Measurements from ENCODE around the gene ETFA.

ETFA gene

GRCh38 chr15:76342058-76342381 lies 30.8 kb upstream of the ETFA start:
- TF ChIP-seq REST (IDR thresholded peaks at IDR 0.05; ENCODE audit: low read depth) (no peak), NFIC (IDR thresholded peaks at IDR 0.05) (no peak), FOXM1 (IDR thresholded peaks at IDR 0.05; ENCODE audit: borderline replicate concordance, low read depth) (no peak), CEBPB (IDR thresholded peaks at IDR 0.05) (no peak), EGR1 (IDR thresholded peaks at IDR 0.05) (no peak), TAF1 (IDR thresholded peaks at IDR 0.05; ENCODE audit: low read depth) (no peak), MAX (IDR thresholded peaks at IDR 0.05) (no peak), TCF12 (IDR thresholded peaks at IDR 0.05; ENCODE audit: low read depth) (no peak)
- TF ChIP-seq, protein P1, sequence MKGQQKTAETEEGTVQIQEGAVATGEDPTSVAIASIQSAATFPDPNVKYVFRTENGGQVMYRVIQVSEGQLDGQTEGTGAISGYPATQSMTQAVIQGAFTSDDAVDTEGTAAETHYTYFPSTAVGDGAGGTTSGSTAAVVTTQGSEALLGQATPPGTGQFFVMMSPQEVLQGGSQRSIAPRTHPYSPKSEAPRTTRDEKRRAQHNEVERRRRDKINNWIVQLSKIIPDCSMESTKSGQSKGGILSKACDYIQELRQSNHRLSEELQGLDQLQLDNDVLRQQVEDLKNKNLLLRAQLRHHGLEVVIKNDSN (IDR thresholded peaks at IDR 0.05): no peak

GRCh38 chr15:76341366-76342057 lies 30.2 kb upstream of the ETFA start:
- TF ChIP-seq TCF12 (IDR thresholded peaks at IDR 0.05; ENCODE audit: low read depth) (no peak), FOXM1 (IDR thresholded peaks at IDR 0.05; ENCODE audit: borderline replicate concordance, low read depth) (no peak), ZBTB7A (IDR thresholded peaks at IDR 0.05; ENCODE audit: low read depth) (no peak), EGR1 (IDR thresholded peaks at IDR 0.05) (no peak), YY1 (IDR thresholded peaks at IDR 0.05; ENCODE audit: low read depth) (no peak), CEBPB (IDR thresholded peaks at IDR 0.05) (no peak), TAF1 (IDR thresholded peaks at IDR 0.05; ENCODE audit: low read depth) (no peak), CREB1 (IDR thresholded peaks at IDR 0.05; ENCODE audit: low read depth) (no peak), REST (IDR thresholded peaks at IDR 0.05; ENCODE audit: low read depth) (no peak)

DNA sequence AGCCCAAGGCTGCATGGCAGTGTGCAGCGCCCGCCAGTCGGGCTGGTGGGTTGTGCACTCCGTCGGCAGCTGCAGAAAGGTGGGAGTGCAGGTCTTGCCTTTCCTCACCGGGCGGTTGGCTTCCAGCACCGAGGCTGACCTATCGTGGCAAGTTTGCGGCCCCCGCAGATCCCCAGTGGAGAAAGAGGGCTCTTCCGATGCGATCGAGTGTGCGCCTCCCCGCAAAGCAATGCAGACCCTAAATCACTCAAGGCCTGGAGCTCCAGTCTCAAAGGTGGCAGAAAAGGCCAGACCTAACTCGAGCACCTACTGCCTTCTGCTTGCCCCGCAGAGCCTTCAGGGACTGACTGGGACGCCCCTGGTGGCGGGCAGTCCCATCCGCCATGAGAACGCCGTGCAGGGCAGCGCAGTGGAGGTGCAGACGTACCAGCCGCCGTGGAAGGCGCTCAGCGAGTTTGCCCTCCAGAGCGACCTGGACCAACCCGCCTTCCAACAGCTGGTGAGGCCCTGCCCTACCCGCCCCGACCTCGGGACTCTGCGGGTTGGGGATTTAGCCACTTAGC lies 29.6 kb upstream of the ETFA start:
- TF ChIP-seq NFIC (IDR thresholded peaks at IDR 0.05): no peak
- no peak for TF ChIP-seq TAF1 (IDR thresholded peaks at IDR 0.05; ENCODE audit: low read depth)
- TF ChIP-seq EGR1 (IDR thresholded peaks at IDR 0.05): no peak
- TF ChIP-seq CREB1 (IDR thresholded peaks at IDR 0.05; ENCODE audit: low read depth): no peak
- no peak for TF ChIP-seq YY1 (IDR thresholded peaks at IDR 0.05; ENCODE audit: low read depth)
- TF ChIP-seq, protein P1 (IDR thresholded peaks at IDR 0.05): no peak
- TF ChIP-seq FOXM1 (IDR thresholded peaks at IDR 0.05; ENCODE audit: borderline replicate concordance, low read depth): no peak

DNA sequence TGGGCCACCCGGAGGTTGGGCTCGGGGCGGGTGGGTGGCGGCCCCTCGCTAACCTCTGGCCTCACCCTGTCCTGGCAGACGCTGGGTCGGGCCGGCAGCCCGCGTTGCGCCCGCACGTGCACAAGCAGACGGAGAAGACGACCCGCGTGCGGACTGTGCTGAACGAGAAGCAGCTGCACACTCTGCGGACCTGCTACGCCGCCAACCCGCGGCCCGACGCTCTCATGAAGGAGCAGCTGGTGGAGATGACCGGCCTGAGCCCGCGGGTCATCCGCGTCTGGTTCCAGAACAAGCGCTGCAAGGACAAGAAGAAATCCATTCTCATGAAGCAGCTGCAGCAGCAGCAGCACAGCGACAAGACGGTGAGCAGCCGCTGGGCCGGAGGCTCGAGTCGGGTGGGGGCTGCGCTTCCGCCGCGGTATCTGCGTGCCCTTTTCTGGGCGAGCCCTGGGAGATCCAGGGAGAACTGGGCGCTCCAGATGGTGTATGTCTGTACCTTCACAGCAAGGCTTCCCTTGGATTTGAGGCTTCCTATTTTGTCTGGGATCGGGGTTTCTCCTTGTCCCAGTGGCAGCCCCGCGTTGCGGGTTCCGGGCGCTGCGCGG lies 29.0 kb upstream of the ETFA start:
- TF ChIP-seq NFIC (IDR thresholded peaks at IDR 0.05): no peak
- TF ChIP-seq TCF12 (IDR thresholded peaks at IDR 0.05; ENCODE audit: low read depth): no peak
- TF ChIP-seq TAF1 (IDR thresholded peaks at IDR 0.05; ENCODE audit: low read depth): no peak
- TF ChIP-seq EGR1 (IDR thresholded peaks at IDR 0.05): no peak
- TF ChIP-seq, protein P1 (IDR thresholded peaks at IDR 0.05): no peak
- no peak for TF ChIP-seq REST (IDR thresholded peaks at IDR 0.05; ENCODE audit: low read depth)
- no peak for TF ChIP-seq CEBPB (IDR thresholded peaks at IDR 0.05)
- TF ChIP-seq TEAD4 (IDR thresholded peaks at IDR 0.05): no peak
- no peak for TF ChIP-seq MAX (IDR thresholded peaks at IDR 0.05)
- no peak for TF ChIP-seq RAD21 (IDR thresholded peaks at IDR 0.05; ENCODE audit: low read depth)
- no peak for TF ChIP-seq FOXM1 (IDR thresholded peaks at IDR 0.05; ENCODE audit: borderline replicate concordance, low read depth)
- no peak for TF ChIP-seq YY1 (IDR thresholded peaks at IDR 0.05; ENCODE audit: low read depth)
- no peak for TF ChIP-seq ZBTB7A (IDR thresholded peaks at IDR 0.05; ENCODE audit: low read depth)
- TF ChIP-seq CREB1 (IDR thresholded peaks at IDR 0.05; ENCODE audit: low read depth): no peak
- no peak for TF ChIP-seq EP300 (IDR thresholded peaks at IDR 0.05; ENCODE audit: borderline replicate concordance)
